PC-9 (cell line): ENCODE measurements around the gene ITCH. TPM values are rescaled to one million over a fixed set of nuclear protein-coding genes. Genes with fewer than 3 reads are reported as not detected.

Source experiments
- BruUV-seq: library from RNA; stranded (reverse); fragments of 400-500 nt; replicated peaks from 2 replicates; lab custom pipeline; 2021; lab: Mats Ljungman, UMichigan
- CTCF ChIA-PET: fragments of 300-600 bp; sonication (Branson Sonifier 250); formaldehyde crosslinking; loops from one replicate; lab custom pipeline; 2022; ENCODE audit warnings: antibody characterized with exemption; lab: Charles Lee
- POLR2A ChIA-PET: fragments of 300-600 bp; sonication (Branson Sonifier 250); formaldehyde crosslinking; loops from one replicate; lab custom pipeline; 2022; ENCODE audit warnings: antibody characterized with exemption; ENCODE audit not compliant: unreplicated experiment; lab: Charles Lee
- DNase-seq, 2 experiments: peaks; one replicate each; pipeline versions ENCODE4 v3.0.0 to v3.0.0-alpha.2; 2015 to 2022; ENCODE audit warnings: mixed read lengths in 1 of 2
- H2AFZ ChIP-seq: fragments of 200-600 bp; sonication (generic); 2 replicates; pipeline ENCODE4 v1.8.1; 2017; ENCODE audit warnings: antibody characterized with exemption
- H3F3A ChIP-seq: fragments of 200-600 bp; sonication (generic); 2 replicates; pipeline ENCODE4 v1.8.1; 2017; ENCODE audit warnings: antibody characterized with exemption, mild to moderate bottlenecking, low read depth; ENCODE audit not compliant: insufficient read depth
- H3K27ac ChIP-seq: fragments of 200-600 bp; sonication (generic); 2 replicates; pipeline ENCODE4 v1.6.1; 2016; ENCODE audit warnings: mixed run types
- H3K27me3 ChIP-seq: fragments of 200-600 bp; sonication (generic); 2 replicates; pipeline ENCODE4 v1.6.1; 2016; ENCODE audit warnings: low read depth, mixed run types; ENCODE audit not compliant: insufficient read depth
- H3K36me3 ChIP-seq: fragments of 200-600 bp; sonication (generic); 2 replicates; pipeline ENCODE4 v1.6.1; 2016; ENCODE audit warnings: low read depth, mixed run types
- H3K4me1 ChIP-seq: fragments of 200-600 bp; sonication (generic); replicated peaks from 2 replicates; pipeline ENCODE4 v1.6.1; 2016; ENCODE audit warnings: mixed run types; ENCODE audit not compliant: insufficient read depth
- H3K4me2 ChIP-seq: fragments of 200-600 bp; sonication (generic); 2 replicates; pipeline ENCODE4 v1.6.1; 2017; ENCODE audit warnings: mixed run types
- H3K4me3 ChIP-seq: fragments of 200-600 bp; sonication (generic); 2 replicates; pipeline ENCODE4 v1.6.1; 2016; ENCODE audit warnings: mixed run types
- H3K79me2 ChIP-seq: fragments of 200-600 bp; sonication (generic); 2 replicates; pipeline ENCODE4 v1.6.1; 2017; ENCODE audit warnings: low read depth, mixed run types
- H3K9me2 ChIP-seq: fragments of 200-600 bp; sonication (generic); 2 replicates; pipeline ENCODE4 v1.8.1; 2017; ENCODE audit warnings: mild to moderate bottlenecking; ENCODE audit not compliant: insufficient read depth
- H3K9me3 ChIP-seq: fragments of 200-600 bp; sonication (generic); 2 replicates; pipeline ENCODE4 v1.8.1; 2016; ENCODE audit warnings: low read depth; ENCODE audit not compliant: insufficient read depth
- H4K20me1 ChIP-seq: fragments of 200-600 bp; sonication (generic); 2 replicates; pipeline ENCODE4 v1.8.1; 2017; ENCODE audit not compliant: insufficient read depth
- EZH2 ChIP-seq: fragments of 200-600 bp; sonication (generic); IDR thresholded peaks from 2 replicates; pipeline ENCODE4 v1.8.0; 2017; ENCODE audit warnings: antibody characterized with exemption, low read depth
- intact Hi-C: fragments of 100-400 bp; cut with micrococcal nuclease; formaldehyde crosslinking; loops from one replicate; pipeline ENCODE4 v1.10.0; 2022; ENCODE audit not compliant: unreplicated experiment
- total RNA-seq: library from RNA; stranded (reverse); gene quantifications from 2 replicates; pipeline ENCODE4 v1.2.3, GENCODE V29; 2021
- TF ChIP-seq, protein P1 (sequence below): fragments of 200-600 bp; sonication (generic); conservative IDR thresholded peaks from 2 replicates; pipeline ENCODE4 v1.6.1; 2017; ENCODE audit warnings: mixed run types, antibody characterized with exemption, mild to moderate bottlenecking, moderate library complexity

Gene ITCH
- total RNA-seq, 1 experiment from 2014 or later, result 144 TPM

DNA sequence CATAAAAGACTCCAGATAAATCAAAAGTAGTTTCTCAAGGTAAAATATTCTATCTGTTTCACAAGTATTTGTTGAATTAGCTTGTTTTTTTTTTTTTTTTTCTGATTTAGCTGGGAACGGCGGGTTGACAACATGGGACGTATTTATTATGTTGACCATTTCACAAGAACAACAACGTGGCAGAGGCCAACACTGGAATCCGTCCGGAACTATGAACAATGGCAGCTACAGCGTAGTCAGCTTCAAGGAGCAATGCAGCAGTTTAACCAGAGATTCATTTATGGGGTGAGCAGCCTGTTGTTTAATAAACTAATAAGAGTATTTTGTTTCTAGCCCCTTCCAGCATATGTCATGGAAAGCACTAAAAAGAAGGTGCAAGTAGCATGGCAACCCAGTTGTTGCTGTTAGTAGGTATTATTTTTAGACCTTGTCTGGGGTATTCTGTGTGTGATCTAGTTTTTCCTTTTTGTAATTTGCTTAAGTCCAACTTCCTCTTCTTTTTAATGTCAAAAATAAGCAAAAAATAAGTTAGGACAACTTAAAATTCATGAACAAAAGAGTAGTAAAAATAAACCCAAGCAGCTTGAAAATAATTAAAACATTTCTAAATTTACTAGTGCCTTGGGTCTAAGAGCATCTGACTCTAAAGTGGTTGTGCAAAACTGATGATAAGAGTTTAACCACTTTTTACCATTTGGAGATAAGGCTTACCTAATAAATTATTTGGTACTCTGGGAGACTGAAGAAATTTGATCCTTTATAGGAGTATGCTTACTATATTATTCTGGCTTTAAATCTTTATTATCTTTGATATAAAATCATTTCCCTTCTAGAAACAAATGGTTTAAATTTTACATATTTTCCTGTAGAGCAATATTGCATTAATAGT lies 82.3 kb downstream of the ITCH start:
- intact Hi-C loops, result loop anchor here (5.0 kb wide), 1 partner anchor 33 kb away; no protein-coding TSS in a partner anchor
- Histone ChIP-seq H3F3A (peaks cover 82% of the 10 kb centered on the region), H3K9me3 (no peaks in the 10 kb centered on the region), H3K27ac (peak overlapping the region; percentile 9; the same call in 1 of the 2 replicates), H2AFZ (no peak overlapping the region), H3K4me3 (no peak overlapping the region), H4K20me1 (peaks cover 25% of the 10 kb centered on the region), H3K36me3 (peaks cover 63% of the 10 kb centered on the region), H3K4me1 (no peaks in the 10 kb centered on the region), H3K9me2 (no peaks in the 10 kb centered on the region), H3K27me3 (no peaks in the 10 kb centered on the region), H3K79me2 (0 out of 2 replicates have a peak, but pooled peaks cover 4% of the 10 kb centered on the region), H3K4me2 (no peak overlapping the region)
- no TSS peak for BruUV-seq
- TF ChIP-seq, protein P1, sequence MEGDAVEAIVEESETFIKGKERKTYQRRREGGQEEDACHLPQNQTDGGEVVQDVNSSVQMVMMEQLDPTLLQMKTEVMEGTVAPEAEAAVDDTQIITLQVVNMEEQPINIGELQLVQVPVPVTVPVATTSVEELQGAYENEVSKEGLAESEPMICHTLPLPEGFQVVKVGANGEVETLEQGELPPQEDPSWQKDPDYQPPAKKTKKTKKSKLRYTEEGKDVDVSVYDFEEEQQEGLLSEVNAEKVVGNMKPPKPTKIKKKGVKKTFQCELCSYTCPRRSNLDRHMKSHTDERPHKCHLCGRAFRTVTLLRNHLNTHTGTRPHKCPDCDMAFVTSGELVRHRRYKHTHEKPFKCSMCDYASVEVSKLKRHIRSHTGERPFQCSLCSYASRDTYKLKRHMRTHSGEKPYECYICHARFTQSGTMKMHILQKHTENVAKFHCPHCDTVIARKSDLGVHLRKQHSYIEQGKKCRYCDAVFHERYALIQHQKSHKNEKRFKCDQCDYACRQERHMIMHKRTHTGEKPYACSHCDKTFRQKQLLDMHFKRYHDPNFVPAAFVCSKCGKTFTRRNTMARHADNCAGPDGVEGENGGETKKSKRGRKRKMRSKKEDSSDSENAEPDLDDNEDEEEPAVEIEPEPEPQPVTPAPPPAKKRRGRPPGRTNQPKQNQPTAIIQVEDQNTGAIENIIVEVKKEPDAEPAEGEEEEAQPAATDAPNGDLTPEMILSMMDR, result no peak
- no peak for TF ChIP-seq EZH2
- ChIA-PET CTCF (interaction anchor here (1.5 kb wide), 1 partner anchor 133 kb away, joined by 5 read pairs; no protein-coding TSS in a partner anchor), POLR2A (no interaction called here)
- no peak for DNase-seq

DNA sequence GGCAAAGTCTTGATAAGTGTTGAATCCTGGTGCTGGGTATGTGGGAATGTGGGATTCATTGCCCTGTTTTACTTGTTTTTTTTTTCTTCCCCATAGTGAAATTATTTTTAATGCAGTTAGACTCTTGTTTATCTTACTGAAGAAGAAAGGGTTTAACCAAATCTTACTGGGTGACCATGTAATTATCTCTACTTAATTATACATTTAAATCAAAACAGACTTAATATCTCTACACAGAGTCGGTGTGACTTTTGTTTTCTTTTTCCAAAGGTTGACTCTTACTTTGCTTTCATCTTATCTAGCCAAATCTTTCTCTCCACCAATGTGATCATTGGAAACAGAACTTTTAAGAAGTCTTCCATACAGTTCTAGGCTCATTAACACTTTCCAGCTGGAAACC lies 85.4 kb downstream of the ITCH start:
- Histone ChIP-seq H3F3A (peaks cover 90% of the 10 kb centered on the region), H3K36me3 (peaks cover 57% of the 10 kb centered on the region), H2AFZ (no peak overlapping the region), H3K27me3 (no peaks in the 10 kb centered on the region), H3K27ac (no peak overlapping the region), H3K4me3 (no peak overlapping the region), H4K20me1 (peaks cover 39% of the 10 kb centered on the region), H3K9me3 (no peaks in the 10 kb centered on the region), H3K9me2 (no peaks in the 10 kb centered on the region), H3K4me1 (no peaks in the 10 kb centered on the region), H3K79me2 (0 out of 2 replicates have a peak, but pooled peaks cover 10% of the 10 kb centered on the region), H3K4me2 (no peak overlapping the region)
- TF ChIP-seq EZH2, result no peak
- TF ChIP-seq, protein P1, result no peak
- BruUV-seq, result no TSS peak
- POLR2A ChIA-PET, result no interaction called here
- no peak for DNase-seq
- CTCF ChIA-PET, result no interaction called here
- intact Hi-C loops, result loop anchor here (5.0 kb wide), 1 partner anchor 36 kb away; no protein-coding TSS in a partner anchor

GRCh38 chr20:34449674-34450592 lies 86.9 kb downstream of the ITCH start:
- H3K27ac ChIP-seq, result no peak overlapping the region
- POLR2A ChIA-PET, result interaction anchor here (0.5 to 0.7 kb wide), 2 partner anchors 143 to 1879 kb away, joined by 3 read pairs; no protein-coding TSS in a partner anchor
- TF ChIP-seq, protein P1, result no peak
- no peak for TF ChIP-seq EZH2
- H3K4me3 ChIP-seq, result no peak overlapping the region
- no peaks in the 10 kb centered on the region for H3K9me2 ChIP-seq
- peaks cover 35% of the 10 kb centered on the region for H4K20me1 ChIP-seq
- H3K4me1 ChIP-seq, result no peaks in the 10 kb centered on the region
- H3K79me2 ChIP-seq, result 0 out of 2 replicates have a peak, but pooled peaks cover 10% of the 10 kb centered on the region
- BruUV-seq, result no TSS peak
- CTCF ChIA-PET, result no interaction called here
- peaks cover 87% of the 10 kb centered on the region for H3F3A ChIP-seq
- no peaks in the 10 kb centered on the region for H3K27me3 ChIP-seq
- intact Hi-C loops, result loop anchor here (5.0 kb wide), 1 partner anchor 38 kb away; no protein-coding TSS in a partner anchor
- peaks cover 52% of the 10 kb centered on the region for H3K36me3 ChIP-seq
- no peak for DNase-seq
- H2AFZ ChIP-seq, result no peak overlapping the region
- no peaks in the 10 kb centered on the region for H3K9me3 ChIP-seq
- no peak overlapping the region for H3K4me2 ChIP-seq
